Endothelial cell of umbilical vein (primary cell): Measurements from ENCODE around the gene DNAJC4. TPM values are rescaled to one million over a fixed set of nuclear protein-coding genes. Genes with fewer than 3 reads are reported as not detected.
A peak's percentile ranks its signal among the peaks of the same experiment; 100 is the strongest.

Experiments used
- BruUV-seq: library from RNA; stranded (reverse); fragments of 400-500 nt; replicated peaks from 2 replicates; lab custom pipeline; 2021; lab: Mats Ljungman, UMichigan
- CTCF ChIA-PET: fragments of 300-600, 350-600 bp; sonication (Branson Sonifier 250); formaldehyde crosslinking; loops from one replicate; lab custom pipeline; 2021; ENCODE audit warnings: antibody characterized with exemption, inconsistent platforms; lab: Charles Lee
- POLR2A ChIA-PET: fragments of 300-600, 350-600 bp; sonication (Branson Sonifier 250); formaldehyde crosslinking; loops from one replicate; lab custom pipeline; 2021; ENCODE audit warnings: antibody characterized with exemption, inconsistent platforms; lab: Charles Lee
- DNase-seq: peaks from one replicate; pipeline ENCODE4 v3.0.0-alpha.2; 2011; ENCODE audit warnings: low read depth, low spot score
- FAIRE-seq: peaks from 2 replicates; lab custom pipeline; 2011; peaks lifted over from hg19 to GRCh38; lab: Jason Lieb, UNC
- H2AFZ ChIP-seq: 2 replicates; pipeline ENCODE4 v1.6.0; 2012; ENCODE audit warnings: low read depth, low read length, control low read depth, inconsistent platforms
- H3K27ac ChIP-seq: 2 replicates; pipeline ENCODE4 v1.5.1; 2011; ENCODE audit warnings: low read depth, mild to moderate bottlenecking, control low read depth, low read length, moderate library complexity; ENCODE audit not compliant: insufficient read depth
- H3K27me3 ChIP-seq, 2 experiments: 2 replicates each; pipeline versions ENCODE4 v1.6.0 to v1.6.1; 2011; ENCODE audit warnings: low read length in 2 of 2, mixed read lengths in 1 of 2; ENCODE audit not compliant: control insufficient read depth in 2 of 2, insufficient read depth in 2 of 2
- H3K36me3 ChIP-seq, 2 experiments: 2 replicates in 1 of 2; 3 replicates in 1 of 2; pipeline ENCODE4 v1.5.1; 2011; ENCODE audit warnings: low read length in 2 of 2, mild to moderate bottlenecking in 1 of 2, moderate library complexity in 1 of 2; ENCODE audit not compliant: control insufficient read depth in 2 of 2, insufficient read depth in 2 of 2; ENCODE audit errors: extremely low read depth in 1 of 2
- H3K4me1 ChIP-seq: 3 replicates; pipeline ENCODE4 v1.5.1; 2011; ENCODE audit warnings: mild to moderate bottlenecking, low read length; ENCODE audit not compliant: control insufficient read depth, insufficient read depth; ENCODE audit errors: extremely low read depth
- H3K4me2 ChIP-seq: 2 replicates; pipeline ENCODE4 v1.6.1; 2011; ENCODE audit warnings: low read length, control low read depth, mixed read lengths; ENCODE audit not compliant: insufficient read depth
- H3K4me3 ChIP-seq, 3 experiments: fragments of 200-600 bp in 1 of 3; sonication (generic), shearing (Covaris generic) in 1 of 3; replicated peaks in 1 of 3; 2 replicates each; pipeline ENCODE4 v1.5.1; 2011 to 2016; ENCODE audit warnings: control low read depth in 3 of 3, low read length in 3 of 3, mild to moderate bottlenecking in 2 of 3, inconsistent platforms in 1 of 3, low read depth in 1 of 3, moderate library complexity in 1 of 3; ENCODE audit not compliant: insufficient read depth in 1 of 3
- H3K79me2 ChIP-seq: 2 replicates; pipeline ENCODE4 v1.6.0; 2012; ENCODE audit warnings: low read length, inconsistent platforms; ENCODE audit not compliant: control insufficient read depth, insufficient read depth
- H3K9ac ChIP-seq: replicated peaks from 2 replicates; pipeline ENCODE3; 2011; ENCODE audit warnings: low read length, control low read depth; ENCODE audit not compliant: insufficient read depth; ENCODE audit errors: extremely low read depth
- H3K9me1 ChIP-seq: replicated peaks from 3 replicates; pipeline ENCODE4 v1.6.0; 2011; ENCODE audit warnings: mild to moderate bottlenecking, low read length; ENCODE audit not compliant: control insufficient read depth, insufficient read depth; ENCODE audit errors: extremely low read depth
- H3K9me3 ChIP-seq: replicated peaks from 2 replicates; pipeline ENCODE4 v1.5.1; 2012; ENCODE audit warnings: low read length, inconsistent platforms; ENCODE audit not compliant: control insufficient read depth, insufficient read depth
- H4K20me1 ChIP-seq: replicated peaks from 2 replicates; pipeline ENCODE3; 2011; ENCODE audit warnings: mild to moderate bottlenecking, low read length; ENCODE audit not compliant: control insufficient read depth, insufficient read depth; ENCODE audit errors: extremely low read depth
- EZH2 ChIP-seq: IDR thresholded peaks from 2 replicates; pipeline ENCODE4 v1.6.1; 2012; ENCODE audit warnings: borderline replicate concordance, low read depth, mild to moderate bottlenecking, moderate library complexity, low read length, inconsistent platforms; ENCODE audit not compliant: severe bottlenecking
- FOS ChIP-seq: IDR thresholded peaks from 2 replicates; pipeline ENCODE4 v1.6.1; 2011; ENCODE audit warnings: mild to moderate bottlenecking, low read length, moderate library complexity, borderline replicate concordance; ENCODE audit not compliant: insufficient read depth
- GATA2 ChIP-seq: IDR thresholded peaks from 2 replicates; pipeline ENCODE4 v1.7.0; 2011; ENCODE audit warnings: low read depth, mild to moderate bottlenecking, moderate library complexity, mixed read lengths, low read length; ENCODE audit not compliant: insufficient read length, insufficient read depth
- JUN ChIP-seq: IDR thresholded peaks from 2 replicates; pipeline ENCODE4 v1.6.1; 2011; ENCODE audit warnings: borderline replicate concordance, low read depth; ENCODE audit not compliant: insufficient read length, insufficient read depth
- MYC ChIP-seq: IDR thresholded peaks from one replicate; pipeline ENCODE4 v1.6.1; 2011; ENCODE audit warnings: mild to moderate bottlenecking, low read depth, low read length
- POLR2A ChIP-seq: IDR thresholded peaks from 2 replicates; pipeline ENCODE4 v1.6.1; 2012; ENCODE audit warnings: low read depth, mild to moderate bottlenecking, control low read depth, low read length
- POLR2AphosphoS5 ChIP-seq: IDR thresholded peaks from 2 replicates; pipeline ENCODE4 v1.6.1; 2012; ENCODE audit warnings: low read depth, mild to moderate bottlenecking, control low read depth, low read length, moderate library complexity; ENCODE audit not compliant: insufficient read depth
- dilution Hi-C: fragments of 300-500 bp; cut with MboI; formaldehyde crosslinking; loops from one replicate; pipeline ENCODE4 v1.15.0; 2019; ENCODE audit warnings: low sequenced_read_pairs; ENCODE audit not compliant: extremely low pct_ligation_motif_present
- intact Hi-C: fragments of 100-400 bp; cut with micrococcal nuclease; formaldehyde crosslinking; loops from one replicate; pipeline ENCODE4 v1.10.0; 2022
- polyA plus RNA-seq, 4 experiments: library from polyadenylated mRNA; depleted of rRNA in 3 of 4; stranded (reverse) in 3 of 4; unstranded in 1 of 4; fragments of >200 nt; gene quantifications; 2 replicates each; pipeline versions ENCODE4 v1.2.1 to v1.2.3, GENCODE V29; 2011 to 2012; ENCODE audit warnings: missing spikeins in 1 of 4
- total RNA-seq: library from RNA; stranded (reverse); gene quantifications from 2 replicates; pipeline ENCODE4 v1.2.3, GENCODE V29; 2021
- TF ChIP-seq, protein P1 (sequence below), 2 donors: IDR thresholded peaks; 1 replicate in 1 of 2; 2 replicates in 1 of 2; pipeline ENCODE4 v1.5.1; 2011; ENCODE audit warnings: low read length in 2 of 2, mild to moderate bottlenecking in 2 of 2, moderate library complexity in 2 of 2, control low read depth in 1 of 2, inconsistent platforms in 1 of 2, low read depth in 1 of 2; ENCODE audit not compliant: insufficient read depth in 1 of 2; ENCODE audit errors: extremely low read depth in 1 of 2
- TF ChIP-seq, protein P2 (sequence below): IDR thresholded peaks from 2 replicates; pipeline ENCODE4 v1.6.1; 2011; ENCODE audit not compliant: insufficient read depth, insufficient read length

The DNAJC4 gene
- total and polyA plus RNA-seq, 2 donors (not counting 3 experiments of a cell fraction or from before 2014, with no cell fraction given), result 23.5 to 41.2 TPM

DNA sequence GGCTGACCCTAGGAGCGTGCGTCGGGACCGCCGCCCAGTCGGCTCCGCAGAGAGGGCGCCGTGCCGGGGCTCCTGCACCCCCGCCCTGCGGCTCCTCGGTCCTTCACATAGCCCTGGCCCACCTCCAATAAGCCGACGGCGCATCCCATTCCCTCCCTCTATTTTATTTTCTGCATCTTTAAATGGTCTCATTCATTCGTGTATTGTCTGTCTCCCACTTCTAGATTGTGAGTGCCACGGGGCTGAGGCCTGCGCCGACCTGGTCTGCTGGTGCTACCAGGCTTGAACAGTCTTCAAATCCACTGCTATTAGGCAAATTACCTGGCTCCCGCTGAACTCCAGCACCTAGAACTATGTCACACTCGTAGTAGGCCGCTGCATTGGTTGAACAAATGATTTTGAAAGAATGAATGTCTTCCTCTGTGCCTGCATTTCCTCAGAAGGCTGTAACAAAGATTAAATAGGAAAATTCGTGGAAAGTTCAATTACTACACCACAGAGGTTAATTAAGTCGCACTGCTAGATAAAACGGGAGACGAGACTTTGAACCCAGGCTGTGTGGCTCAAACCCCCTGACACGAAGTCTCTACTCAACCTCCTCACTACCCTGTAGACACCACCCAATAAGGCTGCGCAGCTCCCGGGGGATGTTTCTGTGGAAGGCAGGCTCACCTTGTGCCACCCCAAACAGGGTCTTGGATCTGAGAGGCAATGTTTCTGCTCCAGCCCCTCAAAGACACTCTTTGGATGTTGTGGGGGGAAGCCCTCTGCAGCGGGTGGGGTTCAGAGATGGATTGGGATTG, 17.6 kb downstream of the DNAJC4 start:
- Histone ChIP-seq H3K27me3 (no peaks in the 10 kb centered on the region), H3K36me3 (peaks cover 0 to 12% of the 10 kb centered on the region in 2 experiments), H3K27ac (no peak overlapping the region), H3K4me3 (peak overlapping the region in 2 of 3 experiments; percentile 17 to 78), H3K9me3 (no peaks in the 10 kb centered on the region), H3K4me2 (peak overlapping the region; percentile 89), H3K9ac (no peak overlapping the region), H3K79me2 (peaks cover 43% of the 10 kb centered on the region), H3K9me1 (no peaks in the 10 kb centered on the region), H4K20me1 (no peaks in the 10 kb centered on the region), H3K4me1 (peaks cover 30% of the 10 kb centered on the region), H2AFZ (peak overlapping the region; percentile 35)
- FAIRE-seq (peak; percentile 21), DNase-seq (no peak)
- dilution Hi-C loops, result no loop called here
- ChIA-PET POLR2A (no interaction called here), CTCF (interaction anchor here (0.7 to 4.7 kb wide), 6 partner anchors 22 to 84 kb away, joined by 3 to 60 read pairs (median 5); no protein-coding TSS in a partner anchor)
- TF ChIP-seq MYC, result no peak
- intact Hi-C loops, result loop anchor here (1.0 to 2.0 kb wide), 2 partner anchors 21 to 37 kb away; partner anchors contain the start of genes BAD and GPR137
- BruUV-seq, result no TSS peak

DNA sequence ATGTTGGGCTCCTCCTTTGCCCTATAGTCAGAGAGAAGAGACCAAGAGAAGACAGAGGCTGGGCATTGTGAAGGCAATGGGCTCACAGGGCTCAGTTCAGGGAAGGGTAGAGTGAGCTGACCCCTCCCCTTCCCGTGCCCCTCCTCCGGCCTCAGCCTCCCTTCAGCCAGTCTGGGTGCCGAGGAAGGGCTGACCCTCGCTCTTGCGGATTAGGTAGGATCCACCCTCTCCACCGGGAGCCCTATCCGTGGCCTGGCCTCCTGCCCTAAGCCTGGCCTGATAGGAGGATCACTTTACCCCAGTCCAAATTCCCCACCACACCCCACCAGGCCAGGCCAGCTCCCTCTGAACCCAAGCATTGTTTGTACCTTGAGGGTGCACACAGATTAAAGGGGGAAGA, 18.2 kb downstream of the DNAJC4 start:
- Histone ChIP-seq H3K9me1 (no peaks in the 10 kb centered on the region), H2AFZ (no peak overlapping the region), H3K9me3 (no peaks in the 10 kb centered on the region), H3K4me2 (no peak overlapping the region), H3K9ac (no peak overlapping the region), H3K27me3 (no peaks in the 10 kb centered on the region), H4K20me1 (no peaks in the 10 kb centered on the region), H3K4me1 (peaks cover 34% of the 10 kb centered on the region), H3K79me2 (peaks cover 41% of the 10 kb centered on the region), H3K36me3 (peaks cover 0 to 5% of the 10 kb centered on the region in 2 experiments), H3K27ac (no peak overlapping the region), H3K4me3 (no peak overlapping the region)
- CTCF ChIA-PET, result interaction anchor here (1.1 to 4.7 kb wide), 3 partner anchors 21 to 106 kb away, joined by 3 to 60 read pairs (median 3); no protein-coding TSS in a partner anchor
- intact Hi-C loops (no loop called here), dilution Hi-C loops (no loop called here)
- FAIRE-seq, result no peak
- POLR2A ChIA-PET, result interaction anchor here (0.6 kb wide), 1 partner anchor 479 kb away, joined by 6 read pairs; no protein-coding TSS in a partner anchor
- TF ChIP-seq, protein P1, sequence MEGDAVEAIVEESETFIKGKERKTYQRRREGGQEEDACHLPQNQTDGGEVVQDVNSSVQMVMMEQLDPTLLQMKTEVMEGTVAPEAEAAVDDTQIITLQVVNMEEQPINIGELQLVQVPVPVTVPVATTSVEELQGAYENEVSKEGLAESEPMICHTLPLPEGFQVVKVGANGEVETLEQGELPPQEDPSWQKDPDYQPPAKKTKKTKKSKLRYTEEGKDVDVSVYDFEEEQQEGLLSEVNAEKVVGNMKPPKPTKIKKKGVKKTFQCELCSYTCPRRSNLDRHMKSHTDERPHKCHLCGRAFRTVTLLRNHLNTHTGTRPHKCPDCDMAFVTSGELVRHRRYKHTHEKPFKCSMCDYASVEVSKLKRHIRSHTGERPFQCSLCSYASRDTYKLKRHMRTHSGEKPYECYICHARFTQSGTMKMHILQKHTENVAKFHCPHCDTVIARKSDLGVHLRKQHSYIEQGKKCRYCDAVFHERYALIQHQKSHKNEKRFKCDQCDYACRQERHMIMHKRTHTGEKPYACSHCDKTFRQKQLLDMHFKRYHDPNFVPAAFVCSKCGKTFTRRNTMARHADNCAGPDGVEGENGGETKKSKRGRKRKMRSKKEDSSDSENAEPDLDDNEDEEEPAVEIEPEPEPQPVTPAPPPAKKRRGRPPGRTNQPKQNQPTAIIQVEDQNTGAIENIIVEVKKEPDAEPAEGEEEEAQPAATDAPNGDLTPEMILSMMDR (IDR thresholded peaks at IDR 0.05; ENCODE audit: extremely low read depth in 1 of 2, insufficient read depth in 1 of 2, low read depth in 1 of 2, low read length in 2 of 2), result no peak
- TF ChIP-seq GATA2, result no peak
- TF ChIP-seq POLR2A, result no peak
- no peak for TF ChIP-seq FOS
- TF ChIP-seq, protein P2, sequence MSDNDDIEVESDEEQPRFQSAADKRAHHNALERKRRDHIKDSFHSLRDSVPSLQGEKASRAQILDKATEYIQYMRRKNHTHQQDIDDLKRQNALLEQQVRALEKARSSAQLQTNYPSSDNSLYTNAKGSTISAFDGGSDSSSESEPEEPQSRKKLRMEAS, result no peak
- TF ChIP-seq POLR2AphosphoS5, result no peak
- no peak for TF ChIP-seq EZH2
- no peak for TF ChIP-seq MYC
- no peak for TF ChIP-seq JUN
- no peak for DNase-seq
- BruUV-seq, result no TSS peak
